HepG2 (cell line): ENCODE data around the gene IGF2BP3. TPM values are rescaled to one million over a fixed set of nuclear protein-coding genes. Genes with fewer than 3 reads are reported as not detected.
"Not testable (repeated sequence)": the region's sequence is repeated elsewhere in the genome, so short reads cannot be mapped to it uniquely, and the experiment has no call there.

Experiments used
- ATAC-seq: fragments of 200-7000 bp; cut with Tn5 transposase; 3 replicates; pipeline ENCODE4 v1.9.1; 2020; ENCODE audit warnings: mild to moderate bottlenecking, moderate library complexity
- BruUV-seq: library from RNA; stranded (reverse); fragments of 400-500 nt; replicated peaks from 2 replicates; lab custom pipeline; 2021; lab: Mats Ljungman, UMichigan
- CTCF ChIA-PET: fragments of 300-600 bp; formaldehyde crosslinking; extraction: SDS; loops from one replicate; lab custom pipeline; 2021; ENCODE audit warnings: low total read pairs, inconsistent platforms, low intra/inter-chr PET ratio; lab: Yijun Ruan, JAX
- POLR2A ChIA-PET: fragments of 350-600 bp; sonication (Branson Sonifier 250); formaldehyde crosslinking; loops from one replicate; lab custom pipeline; 2020; ENCODE audit warnings: antibody characterized with exemption, inconsistent platforms; lab: Yijun Ruan, JAX
- DNase-seq: peaks from one replicate; pipeline ENCODE4 v3.0.0-alpha.2; 2015; ENCODE audit warnings: low spot score
- FAIRE-seq: peaks from 3 replicates; lab custom pipeline; 2011; peaks lifted over from hg19 to GRCh38; lab: Jason Lieb, UNC
- H2AFZ ChIP-seq: one replicate; pipeline ENCODE4 v1.6.1; 2011; ENCODE audit warnings: low read length, inconsistent platforms
- H3K27ac ChIP-seq: fragments of 300-600 bp; 3 replicates; pipeline ENCODE4 v1.8.0; 2011; ENCODE audit warnings: mixed run types, mild to moderate bottlenecking, mixed read lengths, low read length, inconsistent platforms; ENCODE audit not compliant: insufficient read depth; ENCODE audit errors: extremely low read length
- H3K27me3 ChIP-seq, 2 experiments: fragments of 200-600 bp in 1 of 2; 2 replicates in 1 of 2; 3 replicates in 1 of 2; pipeline versions ENCODE4 v1.6.0 to v1.8.0; 2011; ENCODE audit warnings: low read length in 2 of 2, mild to moderate bottlenecking in 2 of 2, moderate library complexity in 2 of 2, inconsistent platforms in 1 of 2; ENCODE audit not compliant: insufficient read depth in 2 of 2, control insufficient read depth in 1 of 2
- H3K36me3 ChIP-seq, 2 experiments: fragments of 200-600 bp in 1 of 2; replicated peaks in 1 of 2; 2 replicates in 1 of 2; 3 replicates in 1 of 2; pipeline versions ENCODE4 v1.5.1 to v1.8.0; 2011; ENCODE audit warnings: low read length in 2 of 2, inconsistent platforms in 1 of 2; ENCODE audit not compliant: insufficient read depth in 2 of 2, control insufficient read depth in 1 of 2
- H3K4me1 ChIP-seq: 2 replicates; pipeline ENCODE4 v1.5.1; 2012; ENCODE audit warnings: low read length, inconsistent platforms; ENCODE audit not compliant: insufficient read depth
- H3K4me2 ChIP-seq: 2 replicates; pipeline ENCODE4 v1.6.0; 2011; ENCODE audit warnings: low read depth, low read length, inconsistent platforms
- H3K4me3 ChIP-seq, 3 experiments: fragments of 200-600 bp in 1 of 3; sonication (generic), shearing (Covaris generic) in 1 of 3; replicated peaks in 1 of 3; 2 replicates each; pipeline ENCODE4 v1.5.1; 2011 to 2016; ENCODE audit warnings: low read length in 3 of 3, inconsistent platforms in 2 of 3, low read depth in 2 of 3, mild to moderate bottlenecking in 2 of 3, control low read depth in 1 of 3, mixed read lengths in 1 of 3; ENCODE audit not compliant: insufficient read depth in 1 of 3
- H3K79me2 ChIP-seq: one replicate; pipeline ENCODE4 v1.6.1; 2011; ENCODE audit warnings: low read length, inconsistent platforms; ENCODE audit not compliant: insufficient read depth
- H3K9ac ChIP-seq: 2 replicates; pipeline ENCODE4 v1.6.0; 2011; ENCODE audit warnings: mild to moderate bottlenecking, low read depth, low read length, inconsistent platforms; ENCODE audit not compliant: insufficient read depth
- H3K9me3 ChIP-seq: 2 replicates; pipeline ENCODE4 v1.5.1; 2012; ENCODE audit warnings: mild to moderate bottlenecking, low read length
- H4K20me1 ChIP-seq: 2 replicates; pipeline ENCODE4 v1.6.0; 2011; ENCODE audit warnings: inconsistent platforms, mild to moderate bottlenecking, low read length, moderate library complexity; ENCODE audit not compliant: insufficient read depth
- ELK4 ChIP-seq: sonication (generic); formaldehyde crosslinking; IDR thresholded peaks from 2 replicates; pipeline ENCODE4 v1.9.0; 2021; ENCODE audit warnings: missing genetic modification reagents, borderline replicate concordance
- HMGXB4 ChIP-seq, 2 experiments: sonication (generic) in 1 of 2; formaldehyde crosslinking in 1 of 2; IDR thresholded peaks; 2 replicates each; pipeline versions ENCODE4 v1.4.0 to v1.6.1; 2018 to 2020; ENCODE audit warnings: missing genetic modification reagents in 2 of 2, borderline replicate concordance in 1 of 2, low read depth in 1 of 2, mild to moderate bottlenecking in 1 of 2, missing biosample characterization in 1 of 2
- MTERF4 ChIP-seq: sonication (generic); formaldehyde crosslinking; IDR thresholded peaks from 2 replicates; pipeline ENCODE4 v1.8.0; 2023; ENCODE audit warnings: mild to moderate bottlenecking, missing genetic modification reagents
- MXD3 ChIP-seq: IDR thresholded peaks from 2 replicates; pipeline ENCODE4 v1.6.1; 2016; ENCODE audit warnings: mild to moderate bottlenecking, missing biosample characterization, missing genetic modification reagents
- ZBTB40 ChIP-seq, 2 experiments: fragments of 450-650 bp in 1 of 2; sonication (generic) in 1 of 2; formaldehyde crosslinking in 1 of 2; IDR thresholded peaks; 2 replicates each; pipeline versions ENCODE4 v1.6.1 to v1.8.0; 2016 to 2022; ENCODE audit warnings: antibody characterized with exemption in 1 of 2, mild to moderate bottlenecking in 1 of 2, missing genetic modification reagents in 1 of 2
- WGBS: methylation state at CpG from one replicate; pipeline ENCODE4 v1.1.6; 2017; ENCODE audit warnings: low lambda C conversion rate; 5-methylcytosine and 5-hydroxymethylcytosine counted together
- in situ Hi-C: cut with HindIII; loops from 2 replicates; pipeline ENCODE4 v1.10.0; 2017; ENCODE audit warnings: low pct_unique_long_range_greater_than_20kb; ENCODE audit not compliant: extremely low pct_ligation_motif_present
- intact Hi-C: fragments of 100-400 bp; cut with micrococcal nuclease; formaldehyde crosslinking; loops from one replicate; pipeline ENCODE4 v1.10.0; 2022; ENCODE audit not compliant: unreplicated experiment
- polyA plus RNA-seq, 8 experiments: library from polyadenylated mRNA; depleted of rRNA in 3 of 8; stranded (reverse) in 7 of 8; unstranded in 1 of 8; fragments of >200 nt; fragmentation: Illumina TruSeq in 4 of 8; extraction: Trizol in 4 of 8; gene quantifications; 2 replicates each; pipeline versions ENCODE4 v1.2.1 to v1.2.3, GENCODE V29; 2011 to 2016; ENCODE audit warnings: low read depth in 4 of 8, missing spikeins in 1 of 8, mixed read lengths in 1 of 8; ENCODE audit not compliant: insufficient read depth in 1 of 8
- total RNA-seq, 5 experiments: library from RNA; depleted of rRNA; stranded (reverse); fragments of >200 nt; fragmentation: Illumina TruSeq; extraction: Trizol; gene quantifications; 2 replicates each; pipeline ENCODE4 v1.2.3, GENCODE V29; 2016; ENCODE audit warnings: low read depth in 1 of 5

Gene IGF2BP3
- total and polyA plus RNA-seq, 2 of the 13 experiments (the other 11 are each of a cell fraction or from before 2014, with no cell fraction given): 37.7 to 39.5 TPM

GRCh38 chr7:23403970-23404369 is 66.3 kb downstream of the IGF2BP3 start (continued):
- no peak for TF ChIP-seq ZBTB40 (IDR thresholded peaks at IDR 0.05)
- no peak for TF ChIP-seq ZBTB40 (CRISPR knock-in tag; IDR thresholded peaks at IDR 0.05)
- no peak for TF ChIP-seq MTERF4
- no peak for TF ChIP-seq ELK4 (CRISPR knock-in tag)
- TF ChIP-seq HMGXB4 (CRISPR knock-in tag; IDR thresholded peaks at IDR 0.05; ENCODE audit: borderline replicate concordance in 1 of 2, low read depth in 1 of 2): no peak
- no peak for TF ChIP-seq MXD3 (CRISPR knock-in tag)

GRCh38 chr7:23398090-23398489 is 72.2 kb downstream of the IGF2BP3 start:
- H3K27me3 ChIP-seq, CTCF ChIA-PET, intact Hi-C loops, H3K27ac ChIP-seq, ATAC-seq, H3K9ac ChIP-seq, H3K4me2 ChIP-seq, POLR2A ChIA-PET, DNase-seq, H4K20me1 ChIP-seq, in situ Hi-C loops, H3K4me3 ChIP-seq, H3K9me3 ChIP-seq, FAIRE-seq, H2AFZ ChIP-seq: not testable (repeated sequence)
- H3K4me1 ChIP-seq: peaks cover 23% of the 10 kb centered on the region
- peaks cover 4 to 30% of the 10 kb centered on the region in 2 experiments; a peak in 4 of 5 replicates for H3K36me3 ChIP-seq
- peaks cover 16% of the 10 kb centered on the region for H3K79me2 ChIP-seq
- 100% methylated on average over 2 of the region's 2 CpGs for WGBS
- TSS peak; percentile 33 for BruUV-seq
